GM19463 (cell line): Measurements from ENCODE around the gene LYRM7.
"Not testable (repeated sequence)": the region's sequence is repeated elsewhere in the genome, so short reads cannot be mapped to it uniquely, and the experiment has no call there.

Source experiments
- ATAC-seq: cut with Tn5 transposase; IDR thresholded peaks from one replicate; pipeline ENCODE4 v1.9.1; 2021; ENCODE audit warnings: mild to moderate bottlenecking, moderate library complexity; ENCODE audit not compliant: unreplicated experiment

Gene LYRM7

GRCh38 chr5:131217791-131218190, 47.0 kb downstream of the LYRM7 start:
- no peak for ATAC-seq

DNA sequence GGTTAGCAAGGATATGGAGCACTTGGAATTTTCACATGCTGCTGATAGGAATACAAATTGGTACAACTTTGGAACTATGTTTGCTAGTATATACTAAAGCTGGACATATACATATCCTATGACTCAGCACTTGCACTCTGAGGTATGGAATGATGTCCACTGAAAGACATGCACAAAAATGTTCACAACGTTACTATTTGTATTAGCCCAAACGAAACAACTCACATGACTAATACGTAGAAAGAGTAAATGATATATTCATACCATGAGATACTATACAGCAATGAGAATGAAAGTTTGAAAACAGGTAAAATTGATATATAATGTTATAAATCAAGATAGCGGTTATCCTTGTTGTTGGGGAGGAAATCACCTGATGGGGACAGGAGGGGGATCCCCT, 47.6 kb downstream of the LYRM7 start:
- ATAC-seq = no peak

GRCh38 chr5:131220566-131220965, 49.8 kb downstream of the LYRM7 start:
- no peak for ATAC-seq

- ATAC-seq = no peak
Measured at GRCh38 chr5:131221008-131221703, 50.4 kb downstream of the LYRM7 start.

GRCh38 chr5:131221888-131222287, 51.1 kb downstream of the LYRM7 start:
- ATAC-seq = no peak

DNA sequence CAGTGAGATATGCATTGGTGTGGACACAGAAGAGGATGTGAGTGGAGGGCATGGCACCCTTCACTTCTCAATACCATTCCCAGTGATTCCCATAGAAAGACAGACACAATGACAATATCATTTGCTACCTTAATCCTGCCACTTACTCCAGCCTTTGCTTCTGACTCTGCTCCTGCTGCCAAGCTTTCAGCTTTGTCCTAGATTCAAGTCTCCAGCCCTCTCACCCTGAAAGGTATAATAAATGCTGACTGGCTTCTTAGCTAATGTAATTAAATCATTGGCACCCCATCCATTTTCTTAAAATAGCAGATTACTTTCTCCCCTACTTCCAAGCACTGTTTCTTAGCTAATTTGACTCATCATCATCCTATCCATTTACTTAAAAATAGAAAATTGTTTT, 52.0 kb downstream of the LYRM7 start:
- no peak for ATAC-seq

GRCh38 chr5:131223751-131224386, 53.1 kb downstream of the LYRM7 start:
- no peak for ATAC-seq

GRCh38 chr5:131224387-131225201, 53.9 kb downstream of the LYRM7 start:
- peak; percentile 79 for ATAC-seq

DNA sequence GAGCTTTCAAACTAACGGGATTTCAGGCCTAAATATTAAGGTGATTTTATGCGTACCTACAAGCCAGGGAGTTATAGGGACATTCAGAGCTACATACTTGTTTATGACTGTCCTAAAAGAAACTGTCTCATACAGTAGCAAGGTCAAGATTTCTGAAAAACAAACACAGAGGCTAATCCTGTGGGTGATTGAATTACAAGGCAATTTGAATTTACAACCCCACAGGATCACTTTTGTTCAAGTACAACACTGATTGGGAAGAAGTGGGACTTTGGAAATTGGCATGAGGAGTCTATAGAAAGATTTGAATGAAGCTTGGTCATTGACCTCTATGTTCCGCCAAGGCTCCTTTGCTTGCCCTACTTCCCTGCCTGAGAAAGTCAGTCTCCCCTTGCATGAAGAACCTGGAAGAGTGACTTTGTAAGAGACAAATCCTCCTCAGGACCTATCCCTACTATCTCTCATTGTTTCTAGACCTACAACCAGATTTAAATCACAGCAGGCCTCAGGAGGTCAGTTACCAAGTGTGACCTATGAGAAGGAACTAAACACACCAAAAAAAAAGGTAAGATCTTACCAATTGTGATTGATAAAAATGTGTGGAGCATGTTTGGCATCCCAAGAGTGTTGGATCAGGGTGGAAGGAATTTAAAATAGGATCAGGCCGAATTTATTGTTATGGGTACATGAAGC, 54.7 kb downstream of the LYRM7 start:
- ATAC-seq = no peak

DNA sequence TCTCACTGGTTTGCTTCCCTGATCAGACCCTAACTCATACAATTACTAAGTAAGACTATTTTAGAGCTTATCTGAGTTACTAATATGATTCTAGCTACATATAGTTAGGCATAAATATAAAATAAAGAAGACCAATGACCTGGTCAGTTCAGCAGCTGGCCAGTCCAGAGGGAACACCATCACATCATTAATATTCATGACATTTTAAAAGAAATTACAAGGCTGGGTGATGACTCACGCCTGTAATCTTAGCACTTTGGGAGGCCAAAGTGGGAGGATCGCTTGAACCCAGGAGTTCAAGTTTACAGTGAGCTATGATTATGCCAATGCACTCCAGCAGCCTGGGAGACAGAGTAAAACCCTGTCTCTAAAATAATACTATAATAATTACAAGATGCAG, 56.2 kb downstream of the LYRM7 start:
- ATAC-seq = no peak

DNA sequence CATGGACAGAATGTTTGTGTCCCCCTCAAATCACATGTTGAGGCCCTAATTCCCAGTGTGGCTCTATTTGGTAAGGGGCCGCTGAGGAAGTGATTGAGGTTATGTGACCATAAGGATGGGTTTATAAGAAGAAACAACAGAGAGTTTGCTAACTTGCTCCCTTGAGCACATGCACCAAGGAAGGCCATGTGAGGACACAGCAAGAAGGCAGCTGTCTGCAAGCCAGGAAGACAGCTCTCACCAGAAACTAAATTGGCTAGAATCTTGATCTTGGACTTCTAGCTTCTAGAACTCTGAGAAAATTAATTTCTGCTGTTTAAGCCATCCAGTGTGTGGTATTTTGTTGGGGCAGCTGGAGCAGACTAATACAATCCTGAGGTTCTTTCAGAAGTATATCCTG, 57.9 kb downstream of the LYRM7 start:
- no peak for ATAC-seq

DNA sequence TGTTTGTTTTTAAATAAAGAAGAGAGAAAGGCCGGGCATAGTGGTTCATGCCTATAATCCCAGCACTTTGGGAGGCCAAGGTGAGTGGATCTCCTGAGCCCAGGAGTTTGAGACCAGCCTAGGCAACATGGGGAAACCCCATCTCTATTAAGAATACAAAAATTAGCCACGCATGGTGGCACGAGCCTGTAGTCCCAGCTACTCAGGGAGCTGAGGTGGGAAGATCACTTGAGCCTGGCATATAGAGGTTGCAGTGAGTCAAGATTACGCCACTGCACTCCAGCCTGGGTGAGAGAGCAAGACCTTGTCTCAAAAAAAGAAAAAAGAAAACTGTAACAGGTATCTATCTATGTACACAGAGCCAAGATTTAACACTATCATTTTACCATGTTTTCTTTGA, 58.9 kb downstream of the LYRM7 start:
- no peak for ATAC-seq

- peak; percentile 89 for ATAC-seq
Measured at GRCh38 chr5:131230406-131230805, 59.7 kb downstream of the LYRM7 start.

- ATAC-seq = no peak
Measured at GRCh38 chr5:131239686-131240085, 68.9 kb downstream of the LYRM7 start.

DNA sequence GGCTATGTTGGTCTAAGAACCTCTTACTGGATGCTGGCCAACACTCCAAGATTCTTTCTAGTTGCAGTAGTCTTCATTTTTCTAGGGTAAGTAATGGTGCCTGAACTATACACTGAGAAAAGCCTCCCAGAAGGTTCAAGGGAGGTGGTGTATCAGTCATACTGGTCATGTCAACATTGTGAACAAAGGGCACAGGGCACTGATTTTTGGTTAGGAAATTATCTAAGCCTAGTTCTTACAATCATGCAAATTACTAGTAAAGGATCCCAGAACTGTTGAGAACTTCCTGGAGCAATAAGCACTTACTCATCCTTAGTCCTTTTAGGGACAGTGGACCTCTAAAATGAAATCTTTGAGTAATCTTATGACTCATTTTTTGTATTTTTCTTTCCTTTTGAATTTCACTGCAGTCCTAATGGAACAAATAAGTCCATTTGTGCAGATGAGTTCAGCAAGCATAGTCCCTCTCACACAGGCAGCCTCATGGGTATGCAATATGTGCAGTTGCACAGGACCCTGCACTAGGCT, 72.0 kb downstream of the LYRM7 start:
- peak; percentile 42 for ATAC-seq

DNA sequence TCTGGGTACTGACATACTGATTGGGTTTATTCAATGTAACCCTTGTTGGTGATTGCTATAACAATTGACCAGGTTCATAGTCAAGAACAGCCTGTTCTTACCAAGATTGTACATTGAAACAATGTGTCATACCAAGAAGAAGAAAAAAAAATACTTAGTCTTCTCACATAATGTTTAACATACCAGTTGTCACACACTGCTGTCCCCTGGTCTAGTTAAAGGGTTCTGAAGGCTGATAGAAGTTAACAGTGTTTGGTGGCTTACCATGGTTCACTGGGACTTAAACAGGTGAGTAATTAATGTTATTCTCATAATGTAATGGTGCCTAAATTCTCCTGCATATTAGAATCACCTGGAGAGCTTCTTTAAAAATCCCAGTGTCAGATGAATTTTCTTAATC, 74.6 kb downstream of the LYRM7 start:
- peak; percentile 50 for ATAC-seq

DNA sequence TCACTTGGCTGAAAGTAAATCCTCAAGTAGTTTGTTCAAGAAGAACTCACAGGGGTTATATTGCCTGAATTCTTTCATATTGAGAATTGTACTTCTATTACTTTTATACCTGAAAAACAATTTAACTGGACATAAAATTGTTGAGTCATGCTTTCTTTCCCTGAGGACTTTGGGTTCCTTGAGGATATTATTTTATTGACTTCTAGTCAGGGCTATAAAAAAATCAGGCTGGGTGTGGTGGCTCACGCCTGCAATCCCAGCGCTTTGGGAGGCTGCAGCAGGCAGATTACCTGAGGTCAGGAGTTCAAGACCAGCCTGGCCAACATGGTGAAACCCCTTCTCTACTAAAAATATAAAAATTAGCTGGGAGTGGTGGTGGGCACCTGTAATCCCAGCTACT, 75.2 kb downstream of the LYRM7 start:
- ATAC-seq = no peak

- no peak for ATAC-seq
Measured at GRCh38 chr5:131246504-131246903, 75.8 kb downstream of the LYRM7 start.

DNA sequence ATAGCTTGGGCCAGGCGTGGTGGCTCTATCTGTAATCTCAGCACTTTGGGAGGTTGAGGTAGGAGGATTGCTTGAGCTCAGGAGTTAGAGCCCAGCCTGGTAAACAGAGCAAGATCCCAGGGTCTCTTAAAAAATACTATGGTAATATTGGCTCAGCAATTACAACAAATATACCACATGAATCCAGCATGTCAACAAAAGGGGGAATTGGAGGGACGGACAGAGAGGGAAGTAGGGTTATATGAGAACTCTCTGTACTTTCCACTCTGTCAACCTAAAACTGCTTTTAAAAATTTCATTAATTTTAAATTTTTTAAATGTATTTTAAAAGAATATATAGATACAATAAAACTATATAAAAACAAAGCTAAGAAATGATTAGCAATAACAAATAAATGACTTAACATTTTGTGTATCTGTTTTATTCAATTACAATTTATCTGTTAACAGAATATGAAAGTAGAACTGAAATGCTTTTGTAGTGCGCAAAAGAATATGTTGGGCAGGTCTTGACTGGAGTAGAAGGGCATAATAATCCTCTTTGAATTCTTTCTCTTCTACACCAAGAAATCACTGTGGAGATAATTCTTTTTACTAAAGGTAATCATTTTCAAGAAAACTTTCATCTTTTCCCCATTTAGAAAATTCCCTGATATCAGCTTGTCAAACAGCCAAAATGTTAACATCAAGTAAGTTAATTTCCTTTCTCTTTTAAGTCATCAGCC, 80.2 kb downstream of the LYRM7 start:
- no peak for ATAC-seq

- peak; percentile 85 for ATAC-seq
Measured at GRCh38 chr5:131252824-131253171, 82.1 kb downstream of the LYRM7 start.

DNA sequence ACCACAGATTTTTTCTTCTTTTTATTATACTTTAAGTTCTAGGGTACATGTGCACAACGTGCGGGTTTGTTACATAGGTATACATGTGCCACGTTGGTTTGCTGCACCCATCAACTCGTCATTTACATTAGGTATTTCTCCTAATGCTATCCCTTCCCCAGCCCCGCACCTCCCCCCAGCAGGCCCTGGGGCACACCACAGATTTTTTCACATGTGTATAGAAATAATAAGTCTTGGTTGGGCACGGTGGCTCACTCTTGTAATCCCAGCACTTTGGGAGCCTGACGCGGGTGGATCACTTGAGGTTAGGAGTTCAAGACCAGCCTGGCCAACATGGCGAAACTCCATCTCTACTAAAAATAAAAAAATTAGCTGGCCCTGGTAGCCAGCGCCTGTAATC, 83.3 kb downstream of the LYRM7 start:
- ATAC-seq = not testable (repeated sequence)
